ENCODE data around the gene EGR1.
A peak's percentile ranks its signal among the peaks of the same experiment; 100 is the strongest.

EGR1 gene

GRCh38 chr5:138488481-138488945, 23.2 kb downstream of the EGR1 start:
- H3K4me3 ChIP-seq (replicated peaks; ENCODE audit: low read depth, low read length): no peak overlapping the region
- DNase-seq (ENCODE audit: extremely low read depth, low read depth): no peak
- no peak for TF ChIP-seq CTCF (IDR thresholded peaks at IDR 0.05; ENCODE audit: low read depth, low read length, missing control alignments)

GRCh38 chr5:138489683-138490061, 24.4 kb downstream of the EGR1 start:
- no peak overlapping the region for H3K4me3 ChIP-seq (replicated peaks; ENCODE audit: low read depth, low read length)
- DNase-seq (ENCODE audit: extremely low read depth, low read depth): no peak
- TF ChIP-seq CTCF (IDR thresholded peaks at IDR 0.05; ENCODE audit: low read depth, low read length, missing control alignments): no peak

- no peak for DNase-seq (ENCODE audit: extremely low read depth, low read depth)
- TF ChIP-seq CTCF (IDR thresholded peaks at IDR 0.05; ENCODE audit: low read depth, low read length, missing control alignments): no peak
- no peak overlapping the region for H3K4me3 ChIP-seq (replicated peaks; ENCODE audit: low read depth, low read length)
These were observed 25.5 kb downstream of the EGR1 start for GRCh38 chr5:138490648-138491283.

- peak overlapping the region; percentile 40 for H3K4me3 ChIP-seq (replicated peaks; ENCODE audit: low read depth, low read length)
- TF ChIP-seq CTCF (IDR thresholded peaks at IDR 0.05; ENCODE audit: low read depth, low read length, missing control alignments): no peak
- no peak for DNase-seq (ENCODE audit: extremely low read depth, low read depth)
These were observed 26.0 kb downstream of the EGR1 start for GRCh38 chr5:138491284-138491648.

GRCh38 chr5:138491669-138492559, 26.6 kb downstream of the EGR1 start:
- no peak for TF ChIP-seq CTCF (IDR thresholded peaks at IDR 0.05; ENCODE audit: low read depth, low read length, missing control alignments)
- DNase-seq (ENCODE audit: extremely low read depth, low read depth): no peak
- H3K4me3 ChIP-seq (replicated peaks; ENCODE audit: low read depth, low read length): peak overlapping the region; percentile 46

- H3K4me3 ChIP-seq (replicated peaks; ENCODE audit: low read depth, low read length): peak overlapping the region; percentile 46
- TF ChIP-seq CTCF (IDR thresholded peaks at IDR 0.05; ENCODE audit: low read depth, low read length, missing control alignments): no peak
- no peak for DNase-seq (ENCODE audit: extremely low read depth, low read depth)
These were observed 27.3 kb downstream of the EGR1 start for GRCh38 chr5:138492560-138493045.

Data from HFF-Myc (cell line).